ENCODE data around the gene MINPP1. TPM values are rescaled to one million over a fixed set of nuclear protein-coding genes. Genes with fewer than 3 reads are reported as not detected.

The MINPP1 gene
- total and polyA plus RNA-seq, 2 of the 13 experiments (the other 11 are each of a cell fraction or from before 2014, with no cell fraction given), result 19.2 to 53.7 TPM

GRCh38 chr10:87504640-87505365, at the start of gene MINPP1 (continued):
- TF ChIP-seq RERE (CRISPR knock-in tag; IDR thresholded peaks at IDR 0.05; ENCODE audit: low read depth), result 0 out of 2 replicates have a peak, but pooled peaks have one; percentile 22
- TF ChIP-seq GPN1 (CRISPR knock-in tag; IDR thresholded peaks at IDR 0.05; ENCODE audit: borderline replicate concordance), result no peak; the same call in 1 of the 2 replicates
- TF ChIP-seq MYC (CRISPR knock-in tag; IDR thresholded peaks at IDR 0.05; ENCODE audit: borderline replicate concordance), result peak; percentile 36; the same call in 1 of the 2 replicates
- 0 out of 2 replicates have a peak, but pooled peaks have one; percentile 13 for TF ChIP-seq ZNF646 (CRISPR knock-in tag; IDR thresholded peaks at IDR 0.05)
- TF ChIP-seq, protein P1, sequence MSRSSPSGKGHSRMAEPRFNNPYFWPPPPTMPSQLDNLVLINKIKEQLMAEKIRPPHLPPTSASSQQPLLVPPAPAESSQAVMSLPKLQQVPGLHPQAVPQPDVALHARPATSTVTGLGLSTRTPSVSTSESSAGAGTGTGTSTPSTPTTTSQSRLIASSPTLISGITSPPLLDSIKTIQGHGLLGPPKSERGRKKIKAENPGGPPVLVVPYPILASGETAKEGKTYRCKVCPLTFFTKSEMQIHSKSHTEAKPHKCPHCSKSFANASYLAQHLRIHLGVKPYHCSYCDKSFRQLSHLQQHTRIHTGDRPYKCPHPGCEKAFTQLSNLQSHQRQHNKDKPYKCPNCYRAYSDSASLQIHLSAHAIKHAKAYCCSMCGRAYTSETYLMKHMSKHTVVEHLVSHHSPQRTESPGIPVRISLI (CRISPR knock-in tag; IDR thresholded peaks at IDR 0.05; ENCODE audit: borderline replicate concordance), result 0 out of 2 replicates have a peak, but pooled peaks have one; percentile 12
- TF ChIP-seq MYNN (CRISPR knock-in tag; IDR thresholded peaks at IDR 0.05; ENCODE audit: low read depth), result no peak
- TF ChIP-seq EED (CRISPR knock-in tag; IDR thresholded peaks at IDR 0.05), result peak; percentile 26; the same call in 1 of the 2 replicates
- TF ChIP-seq ZNF563 (CRISPR knock-in tag; IDR thresholded peaks at IDR 0.05), result peak; percentile 53; the same call in 1 of the 2 replicates
- no peak for TF ChIP-seq ZKSCAN8 (CRISPR knock-in tag; IDR thresholded peaks at IDR 0.05; ENCODE audit: borderline replicate concordance)
- TF ChIP-seq HMGXB4 (CRISPR knock-in tag; IDR thresholded peaks at IDR 0.05; ENCODE audit: borderline replicate concordance in 1 of 2, low read depth in 1 of 2), result peak; percentile 87 to 95
- TF ChIP-seq FOSL1 (CRISPR knock-in tag; IDR thresholded peaks at IDR 0.05; ENCODE audit: borderline replicate concordance), result no peak

All from HepG2 (cell line).